ENCODE results near the gene UTS2R.
A peak's percentile ranks its signal among the peaks of the same experiment; 100 is the strongest.

The UTS2R gene

GRCh38 chr17:82351254-82351712 lies 20.3 kb upstream of the UTS2R start (continued):
- TF ChIP-seq ZFP3 (tag by site-specific recombination; IDR thresholded peaks at IDR 0.05; ENCODE audit: low read depth): no peak

GRCh38 chr17:82351713-82352488 lies 19.7 kb upstream of the UTS2R start:
- Histone ChIP-seq H3K9me3 (ENCODE audit: control insufficient read depth, insufficient read depth, low read depth, low read length) (no peaks in the 10 kb centered on the region), H3K27ac (ENCODE audit: extremely low read depth, low read depth, low read length) (no peak overlapping the region), H3K36me3 (ENCODE audit: control insufficient read depth in 2 of 2, insufficient read depth in 1 of 2, low read length in 2 of 2) (no peaks in the 10 kb centered on the region), H3K4me1 (ENCODE audit: control insufficient read depth, insufficient read depth, low read length) (no peaks in the 10 kb centered on the region), H3K4me3 (ENCODE audit: low read depth, low read length) (no peak overlapping the region)
- ChIA-PET POLR2A (no interaction called here), CTCF (interaction anchor here (0.6 to 3.2 kb wide), 28 partner anchors 8 to 841 kb away, joined by 3 to 15 read pairs (median 4); partner anchors contain the start of gene HEXD)
- TF ChIP-seq REST (tag by site-specific recombination; IDR thresholded peaks at IDR 0.05) (peak; percentile 30; the same call in 1 of the 2 replicates), SETDB1 (IDR thresholded peaks at IDR 0.05; ENCODE audit: insufficient read length, low read length) (no peak), ZNF121 (tag by site-specific recombination; IDR thresholded peaks at IDR 0.05) (no peak), ZSCAN30 (tag by site-specific recombination; IDR thresholded peaks at IDR 0.05) (peak; percentile 74; the same call in 1 of the 2 replicates), ZNF324 (tag by site-specific recombination; IDR thresholded peaks at IDR 0.05) (0 out of 2 replicates have a peak, but pooled peaks have one; percentile 53), ZNF239 (tag by site-specific recombination; IDR thresholded peaks at IDR 0.05) (no peak), ZNF426 (tag by site-specific recombination; IDR thresholded peaks at IDR 0.05) (no peak), ZNF24 (tag by site-specific recombination; IDR thresholded peaks at IDR 0.05) (no peak), ZNF654 (tag by site-specific recombination; IDR thresholded peaks at IDR 0.05; ENCODE audit: low read depth) (peak; percentile 91), ZNF600 (tag by site-specific recombination; IDR thresholded peaks at IDR 0.05) (peak; percentile 88), ZNF341 (tag by site-specific recombination; IDR thresholded peaks at IDR 0.05; ENCODE audit: low read depth) (no peak), SCRT2 (tag by site-specific recombination; IDR thresholded peaks at IDR 0.05) (peak; percentile 94), ZNF214 (tag by site-specific recombination; IDR thresholded peaks at IDR 0.05; ENCODE audit: borderline replicate concordance) (no peak), ZNF660 (tag by site-specific recombination; IDR thresholded peaks at IDR 0.05) (peak; percentile 50; the same call in 1 of the 2 replicates), ZSCAN4 (tag by site-specific recombination; IDR thresholded peaks at IDR 0.05) (no peak), ZNF19 (tag by site-specific recombination; IDR thresholded peaks at IDR 0.05; ENCODE audit: low read depth) (no peak), ZBTB1 (tag by site-specific recombination; IDR thresholded peaks at IDR 0.05) (no peak), ZSCAN18 (tag by site-specific recombination; IDR thresholded peaks at IDR 0.05) (no peak), PRDM1 (tag by site-specific recombination; IDR thresholded peaks at IDR 0.05) (no peak), ZFHX2 (tag by site-specific recombination; conservative IDR thresholded peaks at IDR 0.05) (peak; percentile 50), ZNF266 (tag by site-specific recombination; IDR thresholded peaks at IDR 0.05; ENCODE audit: low read depth) (no peak), HIC1 (tag by site-specific recombination; IDR thresholded peaks at IDR 0.05) (peak; percentile 92), MZF1 (tag by site-specific recombination; IDR thresholded peaks at IDR 0.05; ENCODE audit: borderline replicate concordance) (no peak), ZNF184 (tag by site-specific recombination; IDR thresholded peaks at IDR 0.05) (no peak), CTCF (tag by site-specific recombination; IDR thresholded peaks at IDR 0.05) (peak; percentile 82)
